Measurements from ENCODE around the gene MIS12.

MIS12 gene

DNA sequence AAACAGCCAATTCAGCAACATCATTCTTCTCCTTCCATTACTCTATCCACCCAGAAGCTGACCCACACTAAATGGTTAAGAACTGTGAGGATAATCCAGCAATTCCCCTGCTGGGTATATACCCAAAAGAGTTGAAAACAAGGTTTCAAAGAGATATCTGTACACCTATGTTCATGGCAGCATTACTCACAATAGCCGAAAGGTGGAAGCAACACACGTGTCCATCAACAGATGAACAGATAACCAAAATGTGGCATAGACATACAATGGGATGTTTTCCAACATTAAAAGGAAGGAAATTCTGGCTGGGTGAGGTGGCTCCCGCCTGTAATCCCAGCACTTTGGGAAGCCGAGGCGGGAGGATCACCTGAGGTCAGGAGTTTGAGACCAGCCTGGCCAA is 19.9 kb downstream of the MIS12 start:
- TF ChIP-seq GLIS3 (CRISPR knock-in tag; IDR thresholded peaks at IDR 0.05) (no peak), TCF4 (CRISPR knock-in tag; IDR thresholded peaks at IDR 0.05; ENCODE audit: borderline replicate concordance) (no peak), SNAI2 (CRISPR knock-in tag; IDR thresholded peaks at IDR 0.05) (no peak), ZFP30 (CRISPR knock-in tag; IDR thresholded peaks at IDR 0.05) (no peak), TOX (CRISPR knock-in tag; IDR thresholded peaks at IDR 0.05; ENCODE audit: borderline replicate concordance) (no peak), ZNF8 (CRISPR knock-in tag; IDR thresholded peaks at IDR 0.05) (no peak), ISL1 (CRISPR knock-in tag; IDR thresholded peaks at IDR 0.05) (no peak), CSDC2 (CRISPR knock-in tag; IDR thresholded peaks at IDR 0.05) (no peak), ZFP3 (CRISPR knock-in tag; IDR thresholded peaks at IDR 0.05) (no peak), OSR1 (CRISPR knock-in tag; IDR thresholded peaks at IDR 0.05) (no peak), RARB (CRISPR knock-in tag; IDR thresholded peaks at IDR 0.05) (no peak), ZNF70 (CRISPR knock-in tag; IDR thresholded peaks at IDR 0.05) (no peak), ZC3H10 (CRISPR knock-in tag; IDR thresholded peaks at IDR 0.05) (no peak), ZNF565 (CRISPR knock-in tag; conservative IDR thresholded peaks at IDR 0.05; ENCODE audit: low read depth) (no peak), PPARA (CRISPR knock-in tag; IDR thresholded peaks at IDR 0.05; ENCODE audit: borderline replicate concordance) (no peak)
- TF ChIP-seq, protein P1, sequence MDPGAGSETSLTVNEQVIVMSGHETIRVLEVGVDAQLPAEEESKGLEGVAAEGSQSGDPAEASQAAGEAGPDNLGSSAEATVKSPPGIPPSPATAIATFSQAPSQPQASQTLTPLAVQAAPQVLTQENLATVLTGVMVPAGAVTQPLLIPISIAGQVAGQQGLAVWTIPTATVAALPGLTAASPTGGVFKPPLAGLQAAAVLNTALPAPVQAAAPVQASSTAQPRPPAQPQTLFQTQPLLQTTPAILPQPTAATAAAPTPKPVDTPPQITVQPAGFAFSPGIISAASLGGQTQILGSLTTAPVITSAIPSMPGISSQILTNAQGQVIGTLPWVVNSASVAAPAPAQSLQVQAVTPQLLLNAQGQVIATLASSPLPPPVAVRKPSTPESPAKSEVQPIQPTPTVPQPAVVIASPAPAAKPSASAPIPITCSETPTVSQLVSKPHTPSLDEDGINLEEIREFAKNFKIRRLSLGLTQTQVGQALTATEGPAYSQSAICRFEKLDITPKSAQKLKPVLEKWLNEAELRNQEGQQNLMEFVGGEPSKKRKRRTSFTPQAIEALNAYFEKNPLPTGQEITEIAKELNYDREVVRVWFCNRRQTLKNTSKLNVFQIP (CRISPR knock-in tag; IDR thresholded peaks at IDR 0.05; ENCODE audit: borderline replicate concordance, low read depth): no peak
- TF ChIP-seq, protein P2, sequence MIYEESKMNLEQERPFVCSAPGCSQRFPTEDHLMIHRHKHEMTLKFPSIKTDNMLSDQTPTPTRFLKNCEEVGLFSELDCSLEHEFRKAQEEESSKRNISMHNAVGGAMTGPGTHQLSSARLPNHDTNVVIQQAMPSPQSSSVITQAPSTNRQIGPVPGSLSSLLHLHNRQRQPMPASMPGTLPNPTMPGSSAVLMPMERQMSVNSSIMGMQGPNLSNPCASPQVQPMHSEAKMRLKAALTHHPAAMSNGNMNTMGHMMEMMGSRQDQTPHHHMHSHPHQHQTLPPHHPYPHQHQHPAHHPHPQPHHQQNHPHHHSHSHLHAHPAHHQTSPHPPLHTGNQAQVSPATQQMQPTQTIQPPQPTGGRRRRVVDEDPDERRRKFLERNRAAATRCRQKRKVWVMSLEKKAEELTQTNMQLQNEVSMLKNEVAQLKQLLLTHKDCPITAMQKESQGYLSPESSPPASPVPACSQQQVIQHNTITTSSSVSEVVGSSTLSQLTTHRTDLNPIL (CRISPR knock-in tag; IDR thresholded peaks at IDR 0.05; ENCODE audit: low read depth): no peak
- TF ChIP-seq, protein P3, sequence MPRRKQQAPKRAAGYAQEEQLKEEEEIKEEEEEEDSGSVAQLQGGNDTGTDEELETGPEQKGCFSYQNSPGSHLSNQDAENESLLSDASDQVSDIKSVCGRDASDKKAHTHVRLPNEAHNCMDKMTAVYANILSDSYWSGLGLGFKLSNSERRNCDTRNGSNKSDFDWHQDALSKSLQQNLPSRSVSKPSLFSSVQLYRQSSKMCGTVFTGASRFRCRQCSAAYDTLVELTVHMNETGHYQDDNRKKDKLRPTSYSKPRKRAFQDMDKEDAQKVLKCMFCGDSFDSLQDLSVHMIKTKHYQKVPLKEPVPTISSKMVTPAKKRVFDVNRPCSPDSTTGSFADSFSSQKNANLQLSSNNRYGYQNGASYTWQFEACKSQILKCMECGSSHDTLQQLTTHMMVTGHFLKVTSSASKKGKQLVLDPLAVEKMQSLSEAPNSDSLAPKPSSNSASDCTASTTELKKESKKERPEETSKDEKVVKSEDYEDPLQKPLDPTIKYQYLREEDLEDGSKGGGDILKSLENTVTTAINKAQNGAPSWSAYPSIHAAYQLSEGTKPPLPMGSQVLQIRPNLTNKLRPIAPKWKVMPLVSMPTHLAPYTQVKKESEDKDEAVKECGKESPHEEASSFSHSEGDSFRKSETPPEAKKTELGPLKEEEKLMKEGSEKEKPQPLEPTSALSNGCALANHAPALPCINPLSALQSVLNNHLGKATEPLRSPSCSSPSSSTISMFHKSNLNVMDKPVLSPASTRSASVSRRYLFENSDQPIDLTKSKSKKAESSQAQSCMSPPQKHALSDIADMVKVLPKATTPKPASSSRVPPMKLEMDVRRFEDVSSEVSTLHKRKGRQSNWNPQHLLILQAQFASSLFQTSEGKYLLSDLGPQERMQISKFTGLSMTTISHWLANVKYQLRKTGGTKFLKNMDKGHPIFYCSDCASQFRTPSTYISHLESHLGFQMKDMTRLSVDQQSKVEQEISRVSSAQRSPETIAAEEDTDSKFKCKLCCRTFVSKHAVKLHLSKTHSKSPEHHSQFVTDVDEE (CRISPR knock-in tag; IDR thresholded peaks at IDR 0.05): no peak
- TF ChIP-seq, protein P4, sequence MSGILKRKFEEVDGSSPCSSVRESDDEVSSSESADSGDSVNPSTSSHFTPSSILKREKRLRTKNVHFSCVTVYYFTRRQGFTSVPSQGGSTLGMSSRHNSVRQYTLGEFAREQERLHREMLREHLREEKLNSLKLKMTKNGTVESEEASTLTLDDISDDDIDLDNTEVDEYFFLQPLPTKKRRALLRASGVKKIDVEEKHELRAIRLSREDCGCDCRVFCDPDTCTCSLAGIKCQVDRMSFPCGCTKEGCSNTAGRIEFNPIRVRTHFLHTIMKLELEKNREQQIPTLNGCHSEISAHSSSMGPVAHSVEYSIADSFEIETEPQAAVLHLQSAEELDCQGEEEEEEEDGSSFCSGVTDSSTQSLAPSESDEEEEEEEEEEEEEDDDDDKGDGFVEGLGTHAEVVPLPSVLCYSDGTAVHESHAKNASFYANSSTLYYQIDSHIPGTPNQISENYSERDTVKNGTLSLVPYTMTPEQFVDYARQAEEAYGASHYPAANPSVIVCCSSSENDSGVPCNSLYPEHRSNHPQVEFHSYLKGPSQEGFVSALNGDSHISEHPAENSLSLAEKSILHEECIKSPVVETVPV (CRISPR knock-in tag; IDR thresholded peaks at IDR 0.05): no peak
- no peak for ATAC-seq

DNA sequence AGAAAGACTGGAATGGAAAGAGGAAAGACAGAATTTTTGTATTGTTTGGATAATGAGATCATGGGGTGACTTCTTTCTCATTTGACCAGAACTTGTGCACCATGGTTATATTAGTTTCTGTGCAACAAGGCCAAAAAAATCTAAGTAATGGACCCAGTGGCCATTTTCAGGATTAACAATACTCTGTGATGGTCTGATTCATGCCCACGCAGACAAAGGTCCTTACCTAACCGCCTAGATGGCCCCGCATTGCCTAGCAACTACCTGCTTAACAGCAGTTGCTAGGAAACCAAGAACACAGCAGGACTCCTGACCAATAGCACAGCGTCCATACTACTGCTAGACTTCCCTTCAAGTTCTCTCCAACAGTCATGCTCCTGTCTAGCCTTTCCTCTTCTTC is 22.4 kb downstream of the MIS12 start:
- peak; percentile 28; the same call in 1 of the 3 replicates for ATAC-seq
- no peak for TF ChIP-seq SNAI2 (CRISPR knock-in tag; IDR thresholded peaks at IDR 0.05)
- no peak for TF ChIP-seq ESRRG (CRISPR knock-in tag; IDR thresholded peaks at IDR 0.05)
- TF ChIP-seq GLIS3 (CRISPR knock-in tag; IDR thresholded peaks at IDR 0.05): no peak
- no peak for TF ChIP-seq BACH2 (CRISPR knock-in tag; IDR thresholded peaks at IDR 0.05; ENCODE audit: borderline replicate concordance)
- TF ChIP-seq, protein P4 (CRISPR knock-in tag; IDR thresholded peaks at IDR 0.05): no peak
- TF ChIP-seq ZFP30 (CRISPR knock-in tag; IDR thresholded peaks at IDR 0.05): no peak
- TF ChIP-seq ZNF70 (CRISPR knock-in tag; IDR thresholded peaks at IDR 0.05): no peak
- TF ChIP-seq PPARA (CRISPR knock-in tag; IDR thresholded peaks at IDR 0.05; ENCODE audit: borderline replicate concordance): no peak
- no peak for TF ChIP-seq ZC3H10 (CRISPR knock-in tag; IDR thresholded peaks at IDR 0.05)
- TF ChIP-seq ARNTL (CRISPR knock-in tag; IDR thresholded peaks at IDR 0.05; ENCODE audit: borderline replicate concordance, low read depth): no peak
- TF ChIP-seq ZNF8 (CRISPR knock-in tag; IDR thresholded peaks at IDR 0.05): no peak
- TF ChIP-seq, protein P1 (CRISPR knock-in tag; IDR thresholded peaks at IDR 0.05; ENCODE audit: borderline replicate concordance, low read depth): no peak
- TF ChIP-seq, protein P5, sequence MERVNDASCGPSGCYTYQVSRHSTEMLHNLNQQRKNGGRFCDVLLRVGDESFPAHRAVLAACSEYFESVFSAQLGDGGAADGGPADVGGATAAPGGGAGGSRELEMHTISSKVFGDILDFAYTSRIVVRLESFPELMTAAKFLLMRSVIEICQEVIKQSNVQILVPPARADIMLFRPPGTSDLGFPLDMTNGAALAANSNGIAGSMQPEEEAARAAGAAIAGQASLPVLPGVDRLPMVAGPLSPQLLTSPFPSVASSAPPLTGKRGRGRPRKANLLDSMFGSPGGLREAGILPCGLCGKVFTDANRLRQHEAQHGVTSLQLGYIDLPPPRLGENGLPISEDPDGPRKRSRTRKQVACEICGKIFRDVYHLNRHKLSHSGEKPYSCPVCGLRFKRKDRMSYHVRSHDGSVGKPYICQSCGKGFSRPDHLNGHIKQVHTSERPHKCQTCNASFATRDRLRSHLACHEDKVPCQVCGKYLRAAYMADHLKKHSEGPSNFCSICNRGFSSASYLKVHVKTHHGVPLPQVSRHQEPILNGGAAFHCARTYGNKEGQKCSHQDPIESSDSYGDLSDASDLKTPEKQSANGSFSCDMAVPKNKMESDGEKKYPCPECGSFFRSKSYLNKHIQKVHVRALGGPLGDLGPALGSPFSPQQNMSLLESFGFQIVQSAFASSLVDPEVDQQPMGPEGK (CRISPR knock-in tag; IDR thresholded peaks at IDR 0.05; ENCODE audit: borderline replicate concordance): no peak
- TF ChIP-seq TCF4 (CRISPR knock-in tag; IDR thresholded peaks at IDR 0.05; ENCODE audit: borderline replicate concordance): no peak
- TF ChIP-seq ZNF565 (CRISPR knock-in tag; conservative IDR thresholded peaks at IDR 0.05; ENCODE audit: low read depth): no peak
- TF ChIP-seq ISL1 (CRISPR knock-in tag; IDR thresholded peaks at IDR 0.05): no peak

All from SK-N-SH treated with all-trans-retinoic acid at 6 μM for 48 hours (cell line).